Amniotic stem cell (primary cell): ENCODE measurements around the gene MMP25.
"Not testable (repeated sequence)": the region's sequence is repeated elsewhere in the genome, so short reads cannot be mapped to it uniquely, and the experiment has no call there.

Experiments
- DNase-seq: peaks from one replicate; lab custom pipeline; 2025; lab: John Stamatoyannopoulos, UW

Gene MMP25

GRCh38 chr16:3056336-3057180 is 10.2 kb downstream of the MMP25 start:
- DNase-seq: no peak

GRCh38 chr16:3057181-3058138 is 11.1 kb downstream of the MMP25 start:
- DNase-seq: no peak

DNA sequence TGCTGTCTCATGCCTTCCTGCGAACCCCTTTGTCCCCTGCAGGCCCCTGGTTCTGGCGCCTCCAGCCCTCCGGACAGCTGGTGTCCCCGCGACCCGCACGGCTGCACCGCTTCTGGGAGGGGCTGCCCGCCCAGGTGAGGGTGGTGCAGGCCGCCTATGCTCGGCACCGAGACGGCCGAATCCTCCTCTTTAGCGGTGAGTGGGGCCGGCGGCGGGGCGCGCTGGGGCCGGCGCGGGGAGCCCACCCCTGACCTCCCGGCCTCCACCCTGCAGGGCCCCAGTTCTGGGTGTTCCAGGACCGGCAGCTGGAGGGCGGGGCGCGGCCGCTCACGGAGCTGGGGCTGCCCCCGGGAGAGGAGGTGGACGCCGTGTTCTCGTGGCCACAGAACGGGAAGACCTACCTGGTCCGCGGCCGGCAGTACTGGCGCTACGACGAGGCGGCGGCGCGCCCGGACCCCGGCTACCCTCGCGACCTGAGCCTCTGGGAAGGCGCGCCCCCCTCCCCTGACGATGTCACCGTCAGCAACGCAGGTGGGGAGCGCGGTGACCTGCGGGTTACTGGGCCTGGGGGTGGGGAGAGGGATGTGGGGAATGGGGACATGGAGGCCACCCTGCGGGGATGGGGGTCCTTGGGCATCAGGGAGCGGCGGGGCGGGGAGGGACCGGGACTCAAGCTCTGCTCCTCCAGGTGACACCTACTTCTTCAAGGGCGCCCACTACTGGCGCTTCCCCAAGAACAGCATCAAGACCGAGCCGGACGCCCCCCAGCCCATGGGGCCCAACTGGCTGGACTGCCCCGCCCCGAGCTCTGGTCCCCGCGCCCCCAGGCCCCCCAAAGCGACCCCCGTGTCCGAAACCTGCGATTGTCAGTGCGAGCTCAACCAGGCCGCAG is 12.0 kb downstream of the MMP25 start:
- DNase-seq: no peak

- DNase-seq: peak; percentile 86
These were observed 12.8 kb downstream of the MMP25 start for GRCh38 chr16:3059041-3059722.

DNA sequence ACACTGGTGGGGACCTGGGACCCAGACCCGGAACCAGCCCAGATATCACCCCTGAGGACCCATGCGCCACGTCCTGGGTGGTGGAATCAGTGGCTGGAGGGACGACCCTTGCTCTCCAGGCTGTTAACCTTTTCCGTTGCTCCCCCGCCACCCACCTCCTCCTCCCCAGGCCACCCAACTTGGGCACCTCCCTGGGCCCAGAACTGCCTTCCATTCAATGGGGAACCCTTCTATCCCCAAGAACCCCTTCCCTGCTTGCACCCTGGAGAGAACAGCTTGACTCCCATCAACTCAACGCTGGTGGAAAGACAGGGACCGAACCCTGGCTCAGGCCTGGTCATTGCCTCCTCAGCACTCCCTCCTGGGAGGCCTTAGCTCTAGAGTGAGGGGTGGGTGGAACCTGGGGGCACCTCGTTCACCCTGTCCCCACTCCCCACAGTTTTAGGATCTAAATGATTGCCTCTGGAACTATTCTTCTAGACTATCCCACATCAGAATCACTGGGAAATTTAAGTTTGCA is 13.4 kb downstream of the MMP25 start:
- no peak for DNase-seq

GRCh38 chr16:3060339-3061127 is 14.2 kb downstream of the MMP25 start:
- DNase-seq: no peak

- no peak for DNase-seq
These were observed 16.2 kb downstream of the MMP25 start for GRCh38 chr16:3062553-3062952.

DNA sequence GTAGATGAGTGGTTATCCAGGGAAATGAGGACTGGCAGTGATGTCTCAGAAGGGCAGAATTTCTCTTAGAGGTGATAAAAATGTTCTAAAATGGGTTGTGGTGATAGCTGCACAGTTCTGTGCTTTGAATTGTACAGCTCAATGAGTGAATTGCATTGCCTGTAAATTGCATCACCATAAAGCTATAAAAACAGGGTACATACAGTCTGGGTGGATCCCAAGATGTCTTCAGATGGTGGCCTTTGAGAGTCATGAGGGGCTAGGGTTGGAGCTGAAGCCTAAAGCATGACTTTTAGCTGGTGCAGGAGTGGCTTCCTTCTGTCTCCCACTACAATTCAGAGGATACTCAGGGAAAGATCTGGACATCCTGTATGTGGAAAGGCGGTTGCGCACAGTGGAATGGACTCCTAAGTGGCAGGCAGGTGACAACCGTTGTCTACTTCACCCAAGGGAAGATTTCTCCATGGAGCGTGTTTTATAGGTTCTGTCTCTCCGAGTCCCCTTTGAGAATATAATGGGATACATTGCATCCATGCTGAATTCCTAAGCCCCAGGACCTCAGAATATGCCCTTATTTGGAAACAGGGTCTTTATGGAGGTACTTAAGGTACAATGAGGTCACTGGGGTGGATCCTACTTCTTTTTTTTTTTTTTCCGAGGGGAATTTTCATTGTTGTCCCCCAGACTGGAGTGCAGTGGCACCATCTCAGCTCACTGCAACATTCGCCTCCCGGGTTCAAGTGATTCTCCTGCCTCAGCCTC is 17.4 kb downstream of the MMP25 start:
- no peak for DNase-seq

- peak; percentile 76 for DNase-seq
These were observed 18.8 kb downstream of the MMP25 start, which contains the start of gene IL32 for GRCh38 chr16:3065069-3065741. Gene IL32 (plus strand): TSS chr16:3065640. CDS start chr16:3065812, 172 bp downstream.

- no peak for DNase-seq
These were observed 19.5 kb downstream of the MMP25 start for GRCh38 chr16:3065742-3066439.

DNA sequence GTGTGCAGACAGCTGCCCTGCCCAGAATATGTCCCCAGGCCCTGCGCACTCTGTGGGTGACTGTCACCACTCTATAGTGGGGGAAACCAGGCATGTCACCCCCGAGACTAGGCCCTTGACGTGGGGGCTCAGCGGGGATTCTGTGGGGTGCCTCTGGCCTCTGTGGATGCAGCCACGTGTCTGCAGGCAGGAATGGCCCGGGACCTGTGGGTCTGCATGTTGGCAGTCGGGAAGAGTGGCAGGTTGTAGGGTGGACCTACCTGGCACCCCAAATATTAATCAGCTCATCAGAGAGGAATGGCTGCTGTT is 20.0 kb downstream of the MMP25 start:
- DNase-seq: no peak

- no peak for DNase-seq
These were observed 22.1 kb downstream of the MMP25 start for GRCh38 chr16:3068487-3068886.

DNA sequence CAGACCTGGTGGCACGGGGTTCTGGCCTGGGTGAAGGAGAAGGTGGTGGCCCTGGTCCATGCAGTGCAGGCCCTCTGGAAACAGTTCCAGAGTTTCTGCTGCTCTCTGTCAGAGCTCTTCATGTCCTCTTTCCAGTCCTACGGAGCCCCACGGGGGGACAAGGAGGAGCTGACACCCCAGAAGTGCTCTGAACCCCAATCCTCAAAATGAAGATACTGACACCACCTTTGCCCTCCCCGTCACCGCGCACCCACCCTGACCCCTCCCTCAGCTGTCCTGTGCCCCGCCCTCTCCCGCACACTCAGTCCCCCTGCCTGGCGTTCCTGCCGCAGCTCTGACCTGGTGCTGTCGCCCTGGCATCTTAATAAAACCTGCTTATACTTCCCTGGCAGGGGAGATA is 22.8 kb downstream of the MMP25 start:
- not testable (repeated sequence) for DNase-seq

DNA sequence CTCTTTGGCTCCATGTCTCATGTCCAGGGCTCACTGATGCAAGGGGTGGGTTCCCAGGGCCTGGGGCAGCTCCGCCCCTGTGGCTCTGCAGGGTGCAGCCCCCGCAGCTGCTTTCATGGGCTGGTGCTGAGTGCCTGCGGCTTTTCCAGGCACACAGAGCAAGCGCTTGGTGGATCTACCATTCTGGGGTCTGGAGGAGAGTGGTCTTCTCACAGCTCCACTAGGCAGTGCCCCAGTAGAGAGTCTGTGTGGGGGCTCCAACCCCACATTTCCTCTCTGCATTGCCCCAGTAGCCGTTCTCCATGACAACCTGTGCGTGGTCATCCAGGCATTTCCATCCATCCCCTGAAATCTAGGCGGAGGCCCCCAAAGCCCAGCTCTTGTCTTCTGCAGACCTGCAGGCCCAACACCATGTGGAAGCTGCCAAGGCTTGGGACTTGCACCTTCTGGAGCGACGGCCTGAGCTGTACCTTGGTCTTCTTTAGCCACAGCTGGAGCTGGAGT is 24.3 kb downstream of the MMP25 start:
- no peak for DNase-seq

GRCh38 chr16:3071655-3072054 is 25.3 kb downstream of the MMP25 start:
- no peak for DNase-seq

- DNase-seq: not testable (repeated sequence)
These were observed 25.8 kb downstream of the MMP25 start for GRCh38 chr16:3072148-3072547.

DNA sequence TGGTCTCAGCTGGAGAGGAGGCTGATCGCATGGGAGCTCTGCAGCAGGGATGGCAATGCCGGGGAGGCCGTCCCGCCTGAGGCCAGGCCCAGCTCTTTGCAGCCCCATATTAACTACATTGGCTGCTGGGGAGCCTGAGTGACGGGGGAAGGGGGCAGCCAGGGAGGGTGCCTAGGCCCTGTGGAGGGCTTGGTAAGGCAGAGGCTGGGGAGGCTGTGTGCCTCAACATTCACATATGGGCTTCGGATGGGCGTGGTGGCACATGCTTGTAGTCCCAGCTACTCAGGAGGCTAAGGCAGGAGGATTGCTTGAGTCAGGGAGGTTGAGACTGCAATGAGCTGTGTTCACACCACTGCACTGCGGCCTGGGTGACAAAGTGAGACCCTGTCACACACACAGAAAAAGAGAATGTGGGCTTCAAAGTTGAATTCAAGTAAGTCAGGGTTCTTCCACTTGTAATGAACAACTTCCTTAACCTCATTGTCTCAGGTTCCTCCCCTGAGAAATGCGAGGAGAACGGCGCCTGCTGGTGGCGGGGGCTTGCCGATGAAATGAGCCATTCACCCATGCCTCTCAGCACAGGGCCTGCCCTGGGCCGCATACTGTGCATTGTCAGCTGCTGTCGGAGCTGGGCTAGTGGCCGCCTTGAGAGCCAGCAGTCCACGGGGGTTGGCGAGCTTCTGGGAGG is 26.4 kb downstream of the MMP25 start:
- not testable (repeated sequence) for DNase-seq
